GM19193 (cell line): Measurements from ENCODE around the gene MRPL49.

Experiments
- POLR2A ChIP-seq: IDR thresholded peaks from 4 replicates; pipeline ENCODE4 v1.6.1; 2011; ENCODE audit not compliant: insufficient read depth, insufficient read length; ENCODE audit errors: extremely low read depth

Gene MRPL49

GRCh38 chr11:65121865-65122696 is at the start of gene MRPL49, which contains the start of gene FAU:
Gene MRPL49, plus strand, starts transcription at chr11:65122321. Its CDS starts 26 bp downstream, at chr11:65122347.
Gene FAU, minus strand, starts transcription at chr11:65122134. Its CDS starts 321 bp downstream, at chr11:65121813.
- peak; percentile 94 for TF ChIP-seq POLR2A

- TF ChIP-seq POLR2A, result no peak
Measured at GRCh38 chr11:65072631-65072966, 49.5 kb upstream of the MRPL49 start.

- TF ChIP-seq POLR2A, result no peak
Measured at GRCh38 chr11:65077451-65077850, 44.7 kb upstream of the MRPL49 start.

- no peak for TF ChIP-seq POLR2A
Measured at GRCh38 chr11:65078151-65078550, 44.0 kb upstream of the MRPL49 start.

GRCh38 chr11:65078786-65079342 is 43.3 kb upstream of the MRPL49 start:
- TF ChIP-seq POLR2A, result peak; percentile 17

GRCh38 chr11:65083134-65083833 is 38.8 kb upstream of the MRPL49 start:
- no peak for TF ChIP-seq POLR2A

GRCh38 chr11:65083834-65084597 is 38.1 kb upstream of the MRPL49 start, which contains the start of the genes CDCA5 and ZFPL1:
Gene CDCA5, minus strand, starts transcription at chr11:65084040. Its CDS starts 62 bp downstream, at chr11:65083978.
Gene ZFPL1, plus strand, starts transcription at chr11:65084222. Its CDS starts 477 bp downstream, at chr11:65084699.
- TF ChIP-seq POLR2A, result peak; percentile 81

GRCh38 chr11:65084598-65085375 is 37.3 kb upstream of the MRPL49 start:
- no peak for TF ChIP-seq POLR2A

GRCh38 chr11:65085446-65085845 is 36.7 kb upstream of the MRPL49 start:
- no peak for TF ChIP-seq POLR2A

- no peak for TF ChIP-seq POLR2A
Measured at GRCh38 chr11:65086809-65087208, 35.3 kb upstream of the MRPL49 start.

GRCh38 chr11:65087216-65087615 is 34.9 kb upstream of the MRPL49 start:
- TF ChIP-seq POLR2A, result no peak

- no peak for TF ChIP-seq POLR2A
Measured at GRCh38 chr11:65087827-65088226, 34.3 kb upstream of the MRPL49 start.

- TF ChIP-seq POLR2A, result no peak
Measured at GRCh38 chr11:65089621-65090020, 32.5 kb upstream of the MRPL49 start.

- TF ChIP-seq POLR2A, result no peak
Measured at GRCh38 chr11:65090628-65091027, 31.5 kb upstream of the MRPL49 start.
